IPS DF 6.9 (cell line): ENCODE measurements around the gene USP16.

Experiments
- DNase-seq: peaks from one replicate; pipeline ENCODE4 v3.0.0-alpha.2; 2013; ENCODE audit warnings: low read depth, low spot score
- H3K27ac ChIP-seq: one replicate; pipeline ENCODE4 v1.5.1; 2013; ENCODE audit warnings: low read length, control low read depth
- H3K27me3 ChIP-seq: 2 replicates; pipeline ENCODE4 v1.6.1; 2013; ENCODE audit warnings: mild to moderate bottlenecking, low read length; ENCODE audit not compliant: control insufficient read depth, insufficient read depth
- H3K36me3 ChIP-seq: 2 replicates; pipeline ENCODE4 v1.6.1; 2013; ENCODE audit warnings: low read length; ENCODE audit not compliant: control insufficient read depth, insufficient read depth
- H3K4me1 ChIP-seq: 2 replicates; pipeline ENCODE4 v1.6.1; 2013; ENCODE audit warnings: low read length; ENCODE audit not compliant: control insufficient read depth, insufficient read depth
- H3K4me3 ChIP-seq: 2 replicates; pipeline ENCODE4 v1.5.1; 2013; ENCODE audit warnings: mild to moderate bottlenecking, low read length
- H3K9me3 ChIP-seq: 2 replicates; pipeline ENCODE4 v1.6.1; 2013; ENCODE audit warnings: low read length, inconsistent platforms; ENCODE audit not compliant: control insufficient read depth, insufficient read depth
- WGBS: extraction: QIAGEN DNeasy Blood & Tissue Kit; methylation state at CpG from one replicate; pipeline ENCODE4 v1.1.7; 2013; ENCODE audit warnings: mixed read lengths, missing lambda C conversion rate; ENCODE audit not compliant: insufficient read length, insufficient coverage; 5-methylcytosine and 5-hydroxymethylcytosine counted together

The USP16 gene

GRCh38 chr21:29083306-29083705 lies 58.8 kb downstream of the USP16 start:
- H3K27ac ChIP-seq: no peak overlapping the region
- no peaks in the 10 kb centered on the region for H3K27me3 ChIP-seq
- no peak overlapping the region for H3K4me3 ChIP-seq
- no peaks in the 10 kb centered on the region for H3K36me3 ChIP-seq
- no peaks in the 10 kb centered on the region for H3K9me3 ChIP-seq
- WGBS: no CpG with 5 or more reads among the region's 3 CpGs
- DNase-seq: no peak
- H3K4me1 ChIP-seq: no peaks in the 10 kb centered on the region

- DNase-seq: no peak
- H3K4me3 ChIP-seq: no peak overlapping the region
- H3K27ac ChIP-seq: no peak overlapping the region
- WGBS: no CpG with 5 or more reads among the region's 2 CpGs
- H3K4me1 ChIP-seq: no peaks in the 10 kb centered on the region
- no peaks in the 10 kb centered on the region for H3K36me3 ChIP-seq
- no peaks in the 10 kb centered on the region for H3K9me3 ChIP-seq
- no peaks in the 10 kb centered on the region for H3K27me3 ChIP-seq
Measured at GRCh38 chr21:29084372-29084771, 59.9 kb downstream of the USP16 start.

- WGBS: no CpG with 5 or more reads among the region's 8 CpGs
- no peaks in the 10 kb centered on the region for H3K27me3 ChIP-seq
- H3K4me1 ChIP-seq: no peaks in the 10 kb centered on the region
- no peak overlapping the region for H3K27ac ChIP-seq
- H3K4me3 ChIP-seq: no peak overlapping the region
- no peaks in the 10 kb centered on the region for H3K9me3 ChIP-seq
- no peaks in the 10 kb centered on the region for H3K36me3 ChIP-seq
- DNase-seq: no peak
Measured at GRCh38 chr21:29085106-29085752, 60.8 kb downstream of the USP16 start.

- no peak for DNase-seq
- H3K9me3 ChIP-seq: no peaks in the 10 kb centered on the region
- H3K27ac ChIP-seq: no peak overlapping the region
- no peaks in the 10 kb centered on the region for H3K36me3 ChIP-seq
- no peaks in the 10 kb centered on the region for H3K4me1 ChIP-seq
- no CpG with 5 or more reads among the region's 1 CpG for WGBS
- H3K4me3 ChIP-seq: no peak overlapping the region
- no peaks in the 10 kb centered on the region for H3K27me3 ChIP-seq
Measured at GRCh38 chr21:29091033-29091432, 66.6 kb downstream of the USP16 start.

GRCh38 chr21:29092102-29092959 lies 67.9 kb downstream of the USP16 start:
- no CpG with 5 or more reads among the region's 9 CpGs for WGBS

GRCh38 chr21:29096218-29097015 lies 71.9 kb downstream of the USP16 start:
- DNase-seq: no peak
- no CpG with 5 or more reads among the region's 8 CpGs for WGBS
- no peaks in the 10 kb centered on the region for H3K4me1 ChIP-seq
- no peaks in the 10 kb centered on the region for H3K27me3 ChIP-seq
- H3K4me3 ChIP-seq: no peak overlapping the region
- no peaks in the 10 kb centered on the region for H3K36me3 ChIP-seq
- H3K27ac ChIP-seq: no peak overlapping the region
- H3K9me3 ChIP-seq: no peaks in the 10 kb centered on the region

More at GRCh38 chr21:29092102-29092959, 67.9 kb downstream of the USP16 start:
- H3K4me1 ChIP-seq: no peaks in the 10 kb centered on the region
- DNase-seq: no peak
- no peaks in the 10 kb centered on the region for H3K27me3 ChIP-seq
- H3K4me3 ChIP-seq: no peak overlapping the region
- no peaks in the 10 kb centered on the region for H3K36me3 ChIP-seq
- H3K27ac ChIP-seq: no peak overlapping the region
- no peaks in the 10 kb centered on the region for H3K9me3 ChIP-seq

GRCh38 chr21:29098156-29098555 lies 73.7 kb downstream of the USP16 start:
- Histone ChIP-seq H3K27ac (no peak overlapping the region), H3K4me3 (no peak overlapping the region), H3K9me3 (no peaks in the 10 kb centered on the region), H3K27me3 (no peaks in the 10 kb centered on the region), H3K4me1 (no peaks in the 10 kb centered on the region), H3K36me3 (no peaks in the 10 kb centered on the region)
- DNase-seq: no peak
- WGBS: no CpG with 5 or more reads among the region's 2 CpGs

- Histone ChIP-seq H3K27me3 (no peaks in the 10 kb centered on the region), H3K4me3 (no peak overlapping the region), H3K9me3 (no peaks in the 10 kb centered on the region), H3K36me3 (no peaks in the 10 kb centered on the region), H3K27ac (no peak overlapping the region), H3K4me1 (no peaks in the 10 kb centered on the region)
- WGBS: no CpG with 5 or more reads among the region's 2 CpGs
- DNase-seq: no peak
Measured at GRCh38 chr21:29102791-29103257, 78.4 kb downstream of the USP16 start.
